Keratinocyte (primary cell): ENCODE results near the gene SLC37A1. TPM values are rescaled to one million over a fixed set of nuclear protein-coding genes. Genes with fewer than 3 reads are reported as not detected.
A peak's percentile ranks its signal among the peaks of the same experiment; 100 is the strongest.

Experiments
- DNase-seq: peaks from one replicate; pipeline ENCODE4 v3.0.0-alpha.2; 2011; ENCODE audit warnings: low read depth, missing footprints, low spot score
- FAIRE-seq: peaks from 2 replicates; lab custom pipeline; 2011; peaks lifted over from hg19 to GRCh38; lab: Jason Lieb, UNC
- H2AFZ ChIP-seq: 2 replicates; pipeline ENCODE4 v1.6.0; 2012; ENCODE audit warnings: low read length, control low read depth, inconsistent platforms; ENCODE audit not compliant: control insufficient read depth
- H3K27ac ChIP-seq: 2 replicates; pipeline ENCODE4 v1.5.1; 2011; ENCODE audit warnings: low read length; ENCODE audit not compliant: control insufficient read depth, insufficient read depth
- H3K27me3 ChIP-seq: 3 replicates; pipeline ENCODE4 v1.6.0; 2011; ENCODE audit warnings: low read length; ENCODE audit not compliant: control insufficient read depth, insufficient read depth; ENCODE audit errors: extremely low read depth
- H3K36me3 ChIP-seq, 2 experiments: 2 replicates in 1 of 2; 3 replicates in 1 of 2; pipeline ENCODE4 v1.5.1; 2011; ENCODE audit warnings: low read length in 2 of 2, mild to moderate bottlenecking in 1 of 2; ENCODE audit not compliant: control insufficient read depth in 2 of 2, insufficient read depth in 2 of 2; ENCODE audit errors: extremely low read depth in 1 of 2
- H3K4me1 ChIP-seq: 3 replicates; pipeline ENCODE4 v1.5.1; 2011; ENCODE audit warnings: low read length; ENCODE audit not compliant: control insufficient read depth, insufficient read depth; ENCODE audit errors: extremely low read depth
- H3K4me2 ChIP-seq: 3 replicates; pipeline ENCODE4 v1.6.0; 2011; ENCODE audit warnings: low read depth, low read length; ENCODE audit not compliant: control insufficient read depth, insufficient read depth; ENCODE audit errors: extremely low read depth
- H3K4me3 ChIP-seq, 3 experiments: fragments of 200-600 bp in 1 of 3; sonication (generic) in 1 of 3; 2 replicates in 2 of 3; 3 replicates in 1 of 3; pipeline ENCODE4 v1.5.1; 2011 to 2016; ENCODE audit warnings: low read length in 3 of 3, mild to moderate bottlenecking in 3 of 3, control low read depth in 2 of 3, inconsistent platforms in 1 of 3, low read depth in 1 of 3, mixed read lengths in 1 of 3, mixed run types in 1 of 3, moderate library complexity in 1 of 3; ENCODE audit not compliant: control insufficient read depth in 2 of 3, insufficient read depth in 2 of 3; ENCODE audit errors: extremely low read depth in 1 of 3
- H3K79me2 ChIP-seq: 2 replicates; pipeline ENCODE4 v1.6.0; 2012; ENCODE audit warnings: low read length; ENCODE audit not compliant: control insufficient read depth, insufficient read depth
- H3K9ac ChIP-seq: 3 replicates; pipeline ENCODE4 v1.6.0; 2011; ENCODE audit warnings: low read length; ENCODE audit not compliant: control insufficient read depth, insufficient read depth; ENCODE audit errors: extremely low read depth
- H3K9me1 ChIP-seq: 3 replicates; pipeline ENCODE4 v1.6.0; 2011; ENCODE audit warnings: low read length; ENCODE audit not compliant: control insufficient read depth, insufficient read depth; ENCODE audit errors: extremely low read depth
- H3K9me3 ChIP-seq: 2 replicates; pipeline ENCODE4 v1.5.1; 2012; ENCODE audit warnings: low read depth, low read length; ENCODE audit not compliant: control insufficient read depth
- H4K20me1 ChIP-seq: 3 replicates; pipeline ENCODE4 v1.6.0; 2011; ENCODE audit warnings: low read length; ENCODE audit not compliant: control insufficient read depth, insufficient read depth; ENCODE audit errors: extremely low read depth
- EZH2 ChIP-seq: IDR thresholded peaks from one replicate; pipeline ENCODE4 v1.6.1; 2012; ENCODE audit warnings: inconsistent platforms, mild to moderate bottlenecking, low read length, moderate library complexity
- dilution Hi-C: fragments of 300-500 bp; cut with MboI; formaldehyde crosslinking; loops from one replicate; pipeline ENCODE4 v1.7.0; 2020; ENCODE audit warnings: low sequenced_read_pairs; ENCODE audit not compliant: extremely low pct_ligation_motif_present
- polyA plus RNA-seq, 5 experiments: library from polyadenylated mRNA; depleted of rRNA in 3 of 5; stranded (reverse) in 3 of 5; stranded (forward) in 1 of 5; unstranded in 1 of 5; fragments of >200 nt; gene quantifications; 1 replicate in 1 of 5; 2 replicates in 3 of 5; 3 replicates in 1 of 5; pipeline versions ENCODE4 v1.2.1 to v1.2.3, GENCODE V29; 2011 to 2012; ENCODE audit warnings: missing spikeins in 2 of 5, low read depth in 1 of 5, low replicate concordance in 1 of 5
- TF ChIP-seq, protein P1 (sequence below), 3 experiments: IDR thresholded peaks in 1 of 3; conservative IDR thresholded peaks in 1 of 3; optimal IDR thresholded peaks in 1 of 3; 2 replicates in 2 of 3; 3 replicates in 1 of 3; pipeline versions ENCODE3 to v1.5.1; 2011; ENCODE audit warnings: low read length in 3 of 3, mild to moderate bottlenecking in 3 of 3, moderate library complexity in 2 of 3, control low read depth in 1 of 3, inconsistent platforms in 1 of 3; ENCODE audit not compliant: insufficient read depth in 2 of 3; ENCODE audit errors: extremely low read depth in 1 of 3

The SLC37A1 gene
- polyA plus RNA-seq, 1 donor (not counting 4 experiments of a cell fraction or from before 2014, with no cell fraction given) = 4.1 TPM

DNA sequence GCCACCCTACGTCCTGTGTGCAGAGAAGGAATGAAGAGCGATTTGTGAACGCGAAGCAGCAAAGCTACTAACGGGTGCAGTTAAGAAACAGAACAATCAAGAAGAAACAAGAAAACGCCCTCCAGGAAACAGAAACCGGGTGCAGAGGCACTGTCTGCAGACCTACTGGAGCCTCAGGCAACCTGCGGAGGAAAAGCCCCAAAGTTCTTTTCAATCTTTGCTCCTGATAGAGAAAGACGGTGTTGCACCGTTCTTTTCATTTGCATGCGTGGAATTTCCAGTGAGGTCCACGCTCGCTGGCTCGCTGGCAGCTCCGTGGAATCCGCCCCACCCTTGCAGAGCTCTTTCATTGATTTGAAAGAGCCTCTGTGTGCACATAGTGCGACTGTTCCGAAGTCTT is 102.8 kb downstream of the SLC37A1 start:
- no peak overlapping the region for H3K9ac ChIP-seq
- peak overlapping the region in 1 of 3 experiments; percentile 3 for H3K4me3 ChIP-seq
- TF ChIP-seq EZH2 = peak; percentile 77
- TF ChIP-seq, protein P1, sequence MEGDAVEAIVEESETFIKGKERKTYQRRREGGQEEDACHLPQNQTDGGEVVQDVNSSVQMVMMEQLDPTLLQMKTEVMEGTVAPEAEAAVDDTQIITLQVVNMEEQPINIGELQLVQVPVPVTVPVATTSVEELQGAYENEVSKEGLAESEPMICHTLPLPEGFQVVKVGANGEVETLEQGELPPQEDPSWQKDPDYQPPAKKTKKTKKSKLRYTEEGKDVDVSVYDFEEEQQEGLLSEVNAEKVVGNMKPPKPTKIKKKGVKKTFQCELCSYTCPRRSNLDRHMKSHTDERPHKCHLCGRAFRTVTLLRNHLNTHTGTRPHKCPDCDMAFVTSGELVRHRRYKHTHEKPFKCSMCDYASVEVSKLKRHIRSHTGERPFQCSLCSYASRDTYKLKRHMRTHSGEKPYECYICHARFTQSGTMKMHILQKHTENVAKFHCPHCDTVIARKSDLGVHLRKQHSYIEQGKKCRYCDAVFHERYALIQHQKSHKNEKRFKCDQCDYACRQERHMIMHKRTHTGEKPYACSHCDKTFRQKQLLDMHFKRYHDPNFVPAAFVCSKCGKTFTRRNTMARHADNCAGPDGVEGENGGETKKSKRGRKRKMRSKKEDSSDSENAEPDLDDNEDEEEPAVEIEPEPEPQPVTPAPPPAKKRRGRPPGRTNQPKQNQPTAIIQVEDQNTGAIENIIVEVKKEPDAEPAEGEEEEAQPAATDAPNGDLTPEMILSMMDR (optimal IDR thresholded peaks at IDR 0.05 in 1 of 3, IDR thresholded peaks at IDR 0.05 in 1 of 3, conservative IDR thresholded peaks at IDR 0.05 in 1 of 3; ENCODE audit: extremely low read depth in 1 of 3, insufficient read depth in 2 of 3, low read length in 3 of 3) = no peak
- peaks cover 36% of the 10 kb centered on the region for H3K27me3 ChIP-seq
- DNase-seq (no peak), FAIRE-seq (no peak)
- no peak overlapping the region for H2AFZ ChIP-seq
- peak overlapping the region; percentile 56 for H3K4me2 ChIP-seq
- H3K27ac ChIP-seq = no peak overlapping the region
- no peaks in the 10 kb centered on the region for H3K36me3 ChIP-seq
- dilution Hi-C loops = no loop called here
- H3K79me2 ChIP-seq = no peaks in the 10 kb centered on the region
- peaks cover 14% of the 10 kb centered on the region for H3K4me1 ChIP-seq
- H3K9me3 ChIP-seq = no peaks in the 10 kb centered on the region
- no peaks in the 10 kb centered on the region for H4K20me1 ChIP-seq
- no peaks in the 10 kb centered on the region for H3K9me1 ChIP-seq

DNA sequence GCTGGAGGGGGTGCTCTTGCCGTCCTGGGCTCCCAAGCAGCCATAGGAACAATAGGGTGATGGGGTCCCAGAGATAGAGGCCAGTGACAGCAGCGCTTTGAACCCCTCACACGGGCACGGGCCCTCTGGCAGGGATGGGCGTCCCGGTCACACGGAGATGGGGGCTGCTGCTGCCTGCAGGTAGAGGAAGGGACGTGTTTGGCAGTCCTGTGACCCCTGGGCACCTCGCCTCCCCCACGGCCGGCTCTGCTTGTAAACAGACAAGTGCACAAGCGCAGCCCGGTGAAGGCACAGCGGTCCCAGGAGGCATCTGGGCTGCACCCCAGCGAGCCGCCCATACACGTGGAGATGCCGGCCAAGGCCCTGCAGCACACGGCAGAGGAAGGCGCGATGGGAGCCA is 103.3 kb downstream of the SLC37A1 start:
- TF ChIP-seq, protein P1 (optimal IDR thresholded peaks at IDR 0.05 in 1 of 3, IDR thresholded peaks at IDR 0.05 in 1 of 3, conservative IDR thresholded peaks at IDR 0.05 in 1 of 3; ENCODE audit: extremely low read depth in 1 of 3, insufficient read depth in 2 of 3, low read length in 3 of 3) = no peak
- TF ChIP-seq EZH2 = peak; percentile 67
- no peaks in the 10 kb centered on the region for H3K36me3 ChIP-seq
- H3K9me3 ChIP-seq = no peaks in the 10 kb centered on the region
- no peaks in the 10 kb centered on the region for H3K9me1 ChIP-seq
- H4K20me1 ChIP-seq = no peaks in the 10 kb centered on the region
- H3K27ac ChIP-seq = no peak overlapping the region
- peak overlapping the region; percentile 56 for H3K4me2 ChIP-seq
- H3K27me3 ChIP-seq = peaks cover 37% of the 10 kb centered on the region
- H3K79me2 ChIP-seq = no peaks in the 10 kb centered on the region
- no peak overlapping the region for H2AFZ ChIP-seq
- FAIRE-seq (no peak), DNase-seq (no peak)
- H3K4me3 ChIP-seq = no peak overlapping the region
- peaks cover 14% of the 10 kb centered on the region for H3K4me1 ChIP-seq
- dilution Hi-C loops = no loop called here
- H3K9ac ChIP-seq = no peak overlapping the region
